Measurements from ENCODE around the gene ROR1. TPM values are rescaled to one million over a fixed set of nuclear protein-coding genes. Genes with fewer than 3 reads are reported as not detected.

ROR1 gene
- total RNA-seq, 4 donors from 2014 or later, result 0.73 to 2.6 (median 1.4) TPM

- no peak for TF ChIP-seq POLR2A (IDR thresholded peaks at IDR 0.05)
- TF ChIP-seq, protein P1, sequence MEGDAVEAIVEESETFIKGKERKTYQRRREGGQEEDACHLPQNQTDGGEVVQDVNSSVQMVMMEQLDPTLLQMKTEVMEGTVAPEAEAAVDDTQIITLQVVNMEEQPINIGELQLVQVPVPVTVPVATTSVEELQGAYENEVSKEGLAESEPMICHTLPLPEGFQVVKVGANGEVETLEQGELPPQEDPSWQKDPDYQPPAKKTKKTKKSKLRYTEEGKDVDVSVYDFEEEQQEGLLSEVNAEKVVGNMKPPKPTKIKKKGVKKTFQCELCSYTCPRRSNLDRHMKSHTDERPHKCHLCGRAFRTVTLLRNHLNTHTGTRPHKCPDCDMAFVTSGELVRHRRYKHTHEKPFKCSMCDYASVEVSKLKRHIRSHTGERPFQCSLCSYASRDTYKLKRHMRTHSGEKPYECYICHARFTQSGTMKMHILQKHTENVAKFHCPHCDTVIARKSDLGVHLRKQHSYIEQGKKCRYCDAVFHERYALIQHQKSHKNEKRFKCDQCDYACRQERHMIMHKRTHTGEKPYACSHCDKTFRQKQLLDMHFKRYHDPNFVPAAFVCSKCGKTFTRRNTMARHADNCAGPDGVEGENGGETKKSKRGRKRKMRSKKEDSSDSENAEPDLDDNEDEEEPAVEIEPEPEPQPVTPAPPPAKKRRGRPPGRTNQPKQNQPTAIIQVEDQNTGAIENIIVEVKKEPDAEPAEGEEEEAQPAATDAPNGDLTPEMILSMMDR (IDR thresholded peaks at IDR 0.05), result no peak
- Histone ChIP-seq H3K4me3 (replicated peaks in 1 of 3) (no peak overlapping the region), H3K27ac (no peak overlapping the region), H3K36me3 (no peaks in the 10 kb centered on the region), H3K27me3 (no peaks in the 10 kb centered on the region), H3K9me3 (no peaks in the 10 kb centered on the region), H3K4me1 (no peaks in the 10 kb centered on the region)
- no peak for DNase-seq
- intact Hi-C loops (cut with DNase I), result no loop called here
Measured at GRCh38 chr1:63742526-63742925, 31.3 kb upstream of the ROR1 start.

DNA sequence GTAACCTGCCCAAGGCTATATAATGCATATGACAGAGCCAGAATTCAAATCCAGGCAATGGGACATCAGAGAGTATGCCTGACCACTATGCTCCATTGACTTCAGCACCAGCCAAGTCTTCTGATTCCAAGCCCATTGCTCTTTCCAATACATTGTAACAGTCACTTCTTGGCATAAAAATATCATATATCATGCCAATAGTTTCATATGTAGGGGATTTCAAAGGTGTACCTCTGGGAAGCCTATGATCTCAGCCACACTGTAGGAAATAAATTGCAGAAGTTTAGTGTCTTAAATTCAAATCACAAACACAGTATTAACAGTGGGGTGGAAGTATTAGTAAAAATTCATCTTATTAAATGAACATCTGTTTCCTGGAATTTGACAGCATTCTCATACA lies 30.0 kb upstream of the ROR1 start:
- Histone ChIP-seq H3K9me3 (no peaks in the 10 kb centered on the region), H3K36me3 (no peaks in the 10 kb centered on the region), H3K4me3 (replicated peaks in 1 of 3) (no peak overlapping the region), H3K4me1 (no peaks in the 10 kb centered on the region), H3K27ac (no peak overlapping the region), H3K27me3 (no peaks in the 10 kb centered on the region)
- no peak for DNase-seq
- intact Hi-C loops (cut with DNase I), result no loop called here
- no peak for TF ChIP-seq POLR2A (IDR thresholded peaks at IDR 0.05)
- TF ChIP-seq, protein P1 (IDR thresholded peaks at IDR 0.05), result no peak

DNA sequence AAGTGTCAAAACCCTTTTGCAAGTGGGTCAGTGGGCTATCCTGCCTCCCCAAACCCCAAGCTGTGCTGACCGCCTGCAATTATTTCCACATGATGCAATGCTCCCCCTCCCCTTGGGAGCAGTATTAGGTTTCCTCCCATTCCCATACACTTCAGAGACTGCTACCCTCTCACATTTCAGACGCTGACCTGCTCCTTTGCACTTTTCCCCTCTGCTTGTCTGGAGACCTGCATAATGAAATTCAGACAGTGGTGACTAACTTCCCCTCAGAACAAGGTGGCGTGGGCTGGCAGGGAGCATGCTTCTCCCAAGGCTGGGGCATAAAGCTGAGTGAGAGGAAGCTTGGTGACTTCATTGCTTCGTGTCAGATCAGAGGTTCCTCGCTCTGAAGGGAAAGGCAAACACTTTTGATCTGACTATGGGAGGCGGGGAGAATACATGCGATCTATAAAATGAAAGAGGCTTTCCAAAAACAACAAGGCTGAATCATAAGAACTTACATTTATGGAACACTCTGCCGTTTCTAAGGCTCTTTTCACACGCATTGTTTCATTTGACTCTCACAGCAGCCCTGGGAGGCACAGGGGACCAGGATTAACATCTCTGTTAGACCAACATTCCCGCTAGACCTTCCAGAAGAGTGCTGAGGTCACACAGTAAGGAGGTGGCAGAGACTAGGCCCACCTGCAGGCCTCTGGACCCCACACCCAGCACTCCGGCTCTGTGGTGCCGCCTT lies 27.5 kb upstream of the ROR1 start:
- 76 to 78% methylated on average over 12 of the region's 12 CpGs for WGBS, 2 donors
- intact Hi-C loops (cut with DNase I), result no loop called here
- Histone ChIP-seq H3K27me3 (no peaks in the 10 kb centered on the region), H3K4me1 (no peaks in the 10 kb centered on the region), H3K36me3 (no peaks in the 10 kb centered on the region), H3K4me3 (replicated peaks in 1 of 3) (no peak overlapping the region), H3K9me3 (no peaks in the 10 kb centered on the region), H3K27ac (no peak overlapping the region)
- TF ChIP-seq, protein P1 (IDR thresholded peaks at IDR 0.05), result no peak
- TF ChIP-seq POLR2A (IDR thresholded peaks at IDR 0.05), result no peak
- no peak for DNase-seq

- TF ChIP-seq, protein P1 (IDR thresholded peaks at IDR 0.05), result no peak
- no peak for TF ChIP-seq POLR2A (IDR thresholded peaks at IDR 0.05)
- no peak overlapping the region for H3K4me3 ChIP-seq (replicated peaks in 1 of 3)
- H3K27me3 ChIP-seq, result no peaks in the 10 kb centered on the region
- H3K4me1 ChIP-seq, result no peaks in the 10 kb centered on the region
- H3K36me3 ChIP-seq, result no peaks in the 10 kb centered on the region
- no peaks in the 10 kb centered on the region for H3K9me3 ChIP-seq
- DNase-seq, result no peak
- H3K27ac ChIP-seq, result no peak overlapping the region
- WGBS, 2 donors, result 61 to 80% methylated on average over 4 to 6 of the region's 6 CpGs
- intact Hi-C loops (cut with DNase I), result no loop called here
Measured at GRCh38 chr1:63747445-63747844, 26.4 kb upstream of the ROR1 start.

GRCh38 chr1:63748046-63748580 lies 25.7 kb upstream of the ROR1 start:
- Histone ChIP-seq H3K27ac (no peak overlapping the region), H3K27me3 (no peaks in the 10 kb centered on the region), H3K4me3 (replicated peaks in 1 of 3) (no peak overlapping the region), H3K4me1 (no peaks in the 10 kb centered on the region), H3K36me3 (no peaks in the 10 kb centered on the region), H3K9me3 (no peaks in the 10 kb centered on the region)
- no peak for DNase-seq
- 86 to 87% methylated on average over 4 of the region's 4 CpGs for WGBS, 2 donors
- intact Hi-C loops (cut with DNase I), result no loop called here
- TF ChIP-seq, protein P1 (IDR thresholded peaks at IDR 0.05), result no peak
- no peak for TF ChIP-seq POLR2A (IDR thresholded peaks at IDR 0.05)

All from thyroid gland (tissue), 4 donors.